SK-N-SH treated with all-trans-retinoic acid at 6 μM for 48 hours (cell line): ENCODE measurements around the gene FZD4.
"Not testable (repeated sequence)": the region's sequence is repeated elsewhere in the genome, so short reads cannot be mapped to it uniquely, and the experiment has no call there.

Experiments
- ATAC-seq: fragments of 200-7000 bp; cut with Tn5 transposase; 3 replicates; pipeline ENCODE4 v1.9.1; 2020; ENCODE audit warnings: mild to moderate bottlenecking, moderate library complexity
- ARNTL ChIP-seq: fragments of 450-650 bp; formaldehyde crosslinking; IDR thresholded peaks from 2 replicates; pipeline ENCODE4 v1.5.0; 2020; ENCODE audit warnings: low read depth, mild to moderate bottlenecking, moderate library complexity, borderline replicate concordance
- ESRRG ChIP-seq: fragments of 250-450 bp; sonication (Bioruptor Pico); IDR thresholded peaks from 2 replicates; pipeline ENCODE4 v1.6.1; 2021; ENCODE audit warnings: mild to moderate bottlenecking
- ISL1 ChIP-seq: fragments of 250-450 bp; sonication (Bioruptor Pico); IDR thresholded peaks from 2 replicates; pipeline ENCODE4 v2.1.2; 2022; ENCODE audit warnings: mild to moderate bottlenecking, moderate library complexity
- OSR1 ChIP-seq: fragments of 250-450 bp; sonication (Bioruptor Pico); IDR thresholded peaks from 2 replicates; pipeline ENCODE4 v1.8.0; 2022; ENCODE audit warnings: moderate library complexity, mild to moderate bottlenecking, inconsistent platforms
- PPARA ChIP-seq: fragments of 250-450 bp; sonication (Bioruptor Pico); IDR thresholded peaks from 2 replicates; pipeline ENCODE4 v1.5.0; 2020; ENCODE audit warnings: mild to moderate bottlenecking, borderline replicate concordance
- RARB ChIP-seq: fragments of 250-450 bp; sonication (Bioruptor Pico); IDR thresholded peaks from 2 replicates; pipeline ENCODE4 v1.8.0; 2021; ENCODE audit warnings: mild to moderate bottlenecking, moderate library complexity
- SNAI2 ChIP-seq: fragments of 250-450 bp; sonication (Bioruptor Pico); IDR thresholded peaks from 2 replicates; pipeline ENCODE4 v1.5.0; 2020; ENCODE audit warnings: mild to moderate bottlenecking, moderate library complexity
- TCF4 ChIP-seq: fragments of 250-450 bp; sonication (Bioruptor Pico); IDR thresholded peaks from 2 replicates; pipeline ENCODE4 v1.8.0; 2021; ENCODE audit warnings: mild to moderate bottlenecking, moderate library complexity, borderline replicate concordance
- TOX ChIP-seq: fragments of 250-450 bp; sonication (Bioruptor Pico); IDR thresholded peaks from 2 replicates; pipeline ENCODE4 v1.8.0; 2021; ENCODE audit warnings: mild to moderate bottlenecking, moderate library complexity, borderline replicate concordance
- ZC3H10 ChIP-seq: fragments of 250-450 bp; sonication (Bioruptor Pico); IDR thresholded peaks from 2 replicates; pipeline ENCODE4 v1.5.1; 2021; ENCODE audit warnings: mild to moderate bottlenecking, moderate library complexity
- ZFP3 ChIP-seq: fragments of 250-450 bp; sonication (Bioruptor Pico); IDR thresholded peaks from 2 replicates; pipeline ENCODE4 v1.5.0; 2020; ENCODE audit warnings: mild to moderate bottlenecking, moderate library complexity
- ZFP30 ChIP-seq: fragments of 450-650 bp; formaldehyde crosslinking; IDR thresholded peaks from 2 replicates; pipeline ENCODE4 v1.5.0; 2022; ENCODE audit warnings: mild to moderate bottlenecking, moderate library complexity
- ZNF565 ChIP-seq: fragments of 450-650 bp; formaldehyde crosslinking; conservative IDR thresholded peaks from 2 replicates; pipeline ENCODE4 v1.5.0; 2020; ENCODE audit warnings: low read depth, mild to moderate bottlenecking, moderate library complexity
- ZNF70 ChIP-seq: fragments of 450-650 bp; formaldehyde crosslinking; IDR thresholded peaks from 2 replicates; pipeline ENCODE4 v1.5.0; 2020; ENCODE audit warnings: mild to moderate bottlenecking, moderate library complexity
- ZNF8 ChIP-seq: fragments of 450-650 bp; formaldehyde crosslinking; IDR thresholded peaks from 2 replicates; pipeline ENCODE4 v1.5.0; 2020; ENCODE audit warnings: mild to moderate bottlenecking, moderate library complexity
- TF ChIP-seq, protein P1 (sequence below): fragments of 250-450 bp; sonication (Bioruptor Pico); IDR thresholded peaks from 2 replicates; pipeline ENCODE4 v1.5.0; 2020; ENCODE audit warnings: mild to moderate bottlenecking, moderate library complexity
- TF ChIP-seq, protein P2 (sequence below): fragments of 250-450 bp; sonication (Bioruptor Pico); IDR thresholded peaks from 2 replicates; pipeline ENCODE4 v1.8.0; 2020; ENCODE audit warnings: mild to moderate bottlenecking, moderate library complexity, borderline replicate concordance
- TF ChIP-seq, protein P3 (sequence below): fragments of 250-450 bp; sonication (Bioruptor Pico); IDR thresholded peaks from 2 replicates; pipeline ENCODE4 v1.8.0; 2021; ENCODE audit warnings: low read depth, mild to moderate bottlenecking, moderate library complexity, borderline replicate concordance
- TF ChIP-seq, protein P4 (sequence below): fragments of 250-450 bp; sonication (Bioruptor Pico); IDR thresholded peaks from 2 replicates; pipeline ENCODE4 v1.5.1; 2021; ENCODE audit warnings: mild to moderate bottlenecking, moderate library complexity
- TF ChIP-seq, protein P5 (sequence below): fragments of 250-450 bp; sonication (Bioruptor Pico); IDR thresholded peaks from 2 replicates; pipeline ENCODE4 v1.5.1; 2020; ENCODE audit warnings: low read depth, mild to moderate bottlenecking, moderate library complexity

The FZD4 gene

DNA sequence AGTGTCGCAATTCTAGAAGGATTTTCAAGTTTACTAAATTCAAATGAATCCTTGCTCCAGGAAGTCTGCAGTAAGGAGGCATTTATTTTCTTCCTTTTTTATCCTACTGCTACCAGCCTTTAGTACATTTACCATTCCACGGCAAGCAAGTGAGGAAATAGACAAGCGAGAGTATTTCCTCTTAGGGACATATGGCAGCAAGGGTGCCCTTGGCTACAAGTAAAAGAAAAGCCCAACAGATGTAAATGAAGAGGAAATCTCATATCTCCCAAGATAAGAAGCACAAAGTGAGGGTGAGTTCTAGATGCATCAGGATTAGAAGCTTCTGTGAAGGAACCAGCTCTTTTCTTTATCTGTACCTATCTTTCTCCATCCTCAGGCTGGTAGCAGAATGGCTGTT, 37.8 kb upstream of the FZD4 start:
- ATAC-seq, result no peak

DNA sequence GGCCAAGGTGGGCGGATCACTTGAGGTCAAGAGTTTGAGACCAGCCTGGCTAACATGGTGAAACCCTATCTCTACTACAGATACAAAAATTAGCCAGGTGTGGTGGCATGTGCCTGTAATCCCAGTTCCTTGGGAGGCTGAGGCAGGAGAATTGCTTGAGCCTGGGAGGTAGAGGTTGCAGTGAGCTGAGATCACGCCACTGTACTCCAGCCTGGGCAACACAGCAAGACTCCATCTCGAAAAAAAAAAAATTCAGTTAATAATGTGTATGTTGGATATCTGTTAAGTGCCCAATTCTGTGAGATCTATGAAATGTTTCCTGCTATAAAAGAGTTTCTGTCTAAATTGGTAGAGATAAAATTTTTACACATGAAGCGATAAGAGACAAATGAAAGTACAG, 37.1 kb upstream of the FZD4 start:
- ATAC-seq, result not testable (repeated sequence)

More for the DNA sequence above, 37.8 kb upstream of the FZD4 start:
- TF ChIP-seq ZNF565 (CRISPR knock-in tag) (no peak), PPARA (CRISPR knock-in tag) (no peak), ZNF8 (no peak), ZNF70 (CRISPR knock-in tag) (no peak), ISL1 (no peak), ESRRG (no peak), RARB (CRISPR knock-in tag) (no peak), TOX (CRISPR knock-in tag) (no peak), TCF4 (no peak), OSR1 (no peak), ZC3H10 (CRISPR knock-in tag) (no peak)
- TF ChIP-seq, protein P1, sequence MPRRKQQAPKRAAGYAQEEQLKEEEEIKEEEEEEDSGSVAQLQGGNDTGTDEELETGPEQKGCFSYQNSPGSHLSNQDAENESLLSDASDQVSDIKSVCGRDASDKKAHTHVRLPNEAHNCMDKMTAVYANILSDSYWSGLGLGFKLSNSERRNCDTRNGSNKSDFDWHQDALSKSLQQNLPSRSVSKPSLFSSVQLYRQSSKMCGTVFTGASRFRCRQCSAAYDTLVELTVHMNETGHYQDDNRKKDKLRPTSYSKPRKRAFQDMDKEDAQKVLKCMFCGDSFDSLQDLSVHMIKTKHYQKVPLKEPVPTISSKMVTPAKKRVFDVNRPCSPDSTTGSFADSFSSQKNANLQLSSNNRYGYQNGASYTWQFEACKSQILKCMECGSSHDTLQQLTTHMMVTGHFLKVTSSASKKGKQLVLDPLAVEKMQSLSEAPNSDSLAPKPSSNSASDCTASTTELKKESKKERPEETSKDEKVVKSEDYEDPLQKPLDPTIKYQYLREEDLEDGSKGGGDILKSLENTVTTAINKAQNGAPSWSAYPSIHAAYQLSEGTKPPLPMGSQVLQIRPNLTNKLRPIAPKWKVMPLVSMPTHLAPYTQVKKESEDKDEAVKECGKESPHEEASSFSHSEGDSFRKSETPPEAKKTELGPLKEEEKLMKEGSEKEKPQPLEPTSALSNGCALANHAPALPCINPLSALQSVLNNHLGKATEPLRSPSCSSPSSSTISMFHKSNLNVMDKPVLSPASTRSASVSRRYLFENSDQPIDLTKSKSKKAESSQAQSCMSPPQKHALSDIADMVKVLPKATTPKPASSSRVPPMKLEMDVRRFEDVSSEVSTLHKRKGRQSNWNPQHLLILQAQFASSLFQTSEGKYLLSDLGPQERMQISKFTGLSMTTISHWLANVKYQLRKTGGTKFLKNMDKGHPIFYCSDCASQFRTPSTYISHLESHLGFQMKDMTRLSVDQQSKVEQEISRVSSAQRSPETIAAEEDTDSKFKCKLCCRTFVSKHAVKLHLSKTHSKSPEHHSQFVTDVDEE, result no peak
- TF ChIP-seq, protein P2, sequence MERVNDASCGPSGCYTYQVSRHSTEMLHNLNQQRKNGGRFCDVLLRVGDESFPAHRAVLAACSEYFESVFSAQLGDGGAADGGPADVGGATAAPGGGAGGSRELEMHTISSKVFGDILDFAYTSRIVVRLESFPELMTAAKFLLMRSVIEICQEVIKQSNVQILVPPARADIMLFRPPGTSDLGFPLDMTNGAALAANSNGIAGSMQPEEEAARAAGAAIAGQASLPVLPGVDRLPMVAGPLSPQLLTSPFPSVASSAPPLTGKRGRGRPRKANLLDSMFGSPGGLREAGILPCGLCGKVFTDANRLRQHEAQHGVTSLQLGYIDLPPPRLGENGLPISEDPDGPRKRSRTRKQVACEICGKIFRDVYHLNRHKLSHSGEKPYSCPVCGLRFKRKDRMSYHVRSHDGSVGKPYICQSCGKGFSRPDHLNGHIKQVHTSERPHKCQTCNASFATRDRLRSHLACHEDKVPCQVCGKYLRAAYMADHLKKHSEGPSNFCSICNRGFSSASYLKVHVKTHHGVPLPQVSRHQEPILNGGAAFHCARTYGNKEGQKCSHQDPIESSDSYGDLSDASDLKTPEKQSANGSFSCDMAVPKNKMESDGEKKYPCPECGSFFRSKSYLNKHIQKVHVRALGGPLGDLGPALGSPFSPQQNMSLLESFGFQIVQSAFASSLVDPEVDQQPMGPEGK (CRISPR knock-in tag), result no peak
- TF ChIP-seq, protein P3, sequence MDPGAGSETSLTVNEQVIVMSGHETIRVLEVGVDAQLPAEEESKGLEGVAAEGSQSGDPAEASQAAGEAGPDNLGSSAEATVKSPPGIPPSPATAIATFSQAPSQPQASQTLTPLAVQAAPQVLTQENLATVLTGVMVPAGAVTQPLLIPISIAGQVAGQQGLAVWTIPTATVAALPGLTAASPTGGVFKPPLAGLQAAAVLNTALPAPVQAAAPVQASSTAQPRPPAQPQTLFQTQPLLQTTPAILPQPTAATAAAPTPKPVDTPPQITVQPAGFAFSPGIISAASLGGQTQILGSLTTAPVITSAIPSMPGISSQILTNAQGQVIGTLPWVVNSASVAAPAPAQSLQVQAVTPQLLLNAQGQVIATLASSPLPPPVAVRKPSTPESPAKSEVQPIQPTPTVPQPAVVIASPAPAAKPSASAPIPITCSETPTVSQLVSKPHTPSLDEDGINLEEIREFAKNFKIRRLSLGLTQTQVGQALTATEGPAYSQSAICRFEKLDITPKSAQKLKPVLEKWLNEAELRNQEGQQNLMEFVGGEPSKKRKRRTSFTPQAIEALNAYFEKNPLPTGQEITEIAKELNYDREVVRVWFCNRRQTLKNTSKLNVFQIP (CRISPR knock-in tag), result no peak
- TF ChIP-seq, protein P4, sequence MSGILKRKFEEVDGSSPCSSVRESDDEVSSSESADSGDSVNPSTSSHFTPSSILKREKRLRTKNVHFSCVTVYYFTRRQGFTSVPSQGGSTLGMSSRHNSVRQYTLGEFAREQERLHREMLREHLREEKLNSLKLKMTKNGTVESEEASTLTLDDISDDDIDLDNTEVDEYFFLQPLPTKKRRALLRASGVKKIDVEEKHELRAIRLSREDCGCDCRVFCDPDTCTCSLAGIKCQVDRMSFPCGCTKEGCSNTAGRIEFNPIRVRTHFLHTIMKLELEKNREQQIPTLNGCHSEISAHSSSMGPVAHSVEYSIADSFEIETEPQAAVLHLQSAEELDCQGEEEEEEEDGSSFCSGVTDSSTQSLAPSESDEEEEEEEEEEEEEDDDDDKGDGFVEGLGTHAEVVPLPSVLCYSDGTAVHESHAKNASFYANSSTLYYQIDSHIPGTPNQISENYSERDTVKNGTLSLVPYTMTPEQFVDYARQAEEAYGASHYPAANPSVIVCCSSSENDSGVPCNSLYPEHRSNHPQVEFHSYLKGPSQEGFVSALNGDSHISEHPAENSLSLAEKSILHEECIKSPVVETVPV (CRISPR knock-in tag), result no peak

DNA sequence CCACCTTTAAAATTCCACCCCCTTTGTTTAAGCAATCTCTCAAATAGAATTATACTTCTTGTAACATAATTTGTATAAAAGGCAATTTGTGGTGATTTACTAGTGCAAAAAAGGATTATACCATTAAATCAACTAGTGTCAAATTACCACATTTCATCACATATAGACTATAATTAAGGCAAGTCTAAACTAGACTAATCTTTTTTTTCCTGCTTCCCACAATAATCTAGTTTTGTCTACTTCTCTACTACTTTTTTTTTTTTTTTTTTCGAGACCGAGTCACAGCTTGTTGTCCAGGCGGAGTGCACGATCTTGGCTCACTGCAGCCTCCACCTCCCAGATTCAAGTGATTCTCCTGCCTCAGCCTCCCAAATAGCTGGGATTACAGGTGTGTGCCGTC, 36.1 kb upstream of the FZD4 start:
- TF ChIP-seq, protein P5, sequence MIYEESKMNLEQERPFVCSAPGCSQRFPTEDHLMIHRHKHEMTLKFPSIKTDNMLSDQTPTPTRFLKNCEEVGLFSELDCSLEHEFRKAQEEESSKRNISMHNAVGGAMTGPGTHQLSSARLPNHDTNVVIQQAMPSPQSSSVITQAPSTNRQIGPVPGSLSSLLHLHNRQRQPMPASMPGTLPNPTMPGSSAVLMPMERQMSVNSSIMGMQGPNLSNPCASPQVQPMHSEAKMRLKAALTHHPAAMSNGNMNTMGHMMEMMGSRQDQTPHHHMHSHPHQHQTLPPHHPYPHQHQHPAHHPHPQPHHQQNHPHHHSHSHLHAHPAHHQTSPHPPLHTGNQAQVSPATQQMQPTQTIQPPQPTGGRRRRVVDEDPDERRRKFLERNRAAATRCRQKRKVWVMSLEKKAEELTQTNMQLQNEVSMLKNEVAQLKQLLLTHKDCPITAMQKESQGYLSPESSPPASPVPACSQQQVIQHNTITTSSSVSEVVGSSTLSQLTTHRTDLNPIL (CRISPR knock-in tag), result no peak
- TF ChIP-seq ISL1, result no peak
- no peak for TF ChIP-seq ZNF565 (CRISPR knock-in tag)
- no peak for TF ChIP-seq ZFP3 (CRISPR knock-in tag)
- no peak for TF ChIP-seq ZFP30 (CRISPR knock-in tag)
- no peak for TF ChIP-seq TOX (CRISPR knock-in tag)
- no peak for TF ChIP-seq PPARA (CRISPR knock-in tag)
- TF ChIP-seq ESRRG, result no peak
- TF ChIP-seq TCF4, result no peak
- TF ChIP-seq ARNTL, result no peak
- TF ChIP-seq, protein P4 (CRISPR knock-in tag), result no peak
- TF ChIP-seq, protein P1, result no peak
- no peak for TF ChIP-seq RARB (CRISPR knock-in tag)
- TF ChIP-seq SNAI2 (CRISPR knock-in tag), result no peak
- no peak for ATAC-seq
